Measurements from ENCODE around the gene F2RL3. TPM values are rescaled to one million over a fixed set of nuclear protein-coding genes. Genes with fewer than 3 reads are reported as not detected.
A peak's percentile ranks its signal among the peaks of the same experiment; 100 is the strongest.
"Not testable (repeated sequence)": the region's sequence is repeated elsewhere in the genome, so short reads cannot be mapped to it uniquely, and the experiment has no call there.

F2RL3 gene
- polyA plus RNA-seq, 3 donors, result 1.0 to 1.9 (median 1.4) TPM

- DNase-seq (ENCODE audit: extremely low read depth in 1 of 11, low read depth in 9 of 11, low spot score in 4 of 11), result no peak
Measured at GRCh38 chr19:16872728-16873127, 16.1 kb upstream of the F2RL3 start.

- DNase-seq (ENCODE audit: extremely low read depth in 1 of 11, low read depth in 9 of 11, low spot score in 4 of 11), result no peak
Measured at GRCh38 chr19:16873594-16873993, 15.2 kb upstream of the F2RL3 start.

- DNase-seq (ENCODE audit: extremely low read depth in 1 of 11, low read depth in 9 of 11, low spot score in 4 of 11), result no peak
Measured at GRCh38 chr19:16874250-16874977, 14.4 kb upstream of the F2RL3 start.

- DNase-seq (ENCODE audit: extremely low read depth in 1 of 11, low read depth in 9 of 11, low spot score in 4 of 11), result not testable (repeated sequence)
Measured at GRCh38 chr19:16874978-16875299, 13.9 kb upstream of the F2RL3 start.

- DNase-seq (ENCODE audit: extremely low read depth in 1 of 11, low read depth in 9 of 11, low spot score in 4 of 11), result no peak
Measured at GRCh38 chr19:16875584-16876555, 12.9 kb upstream of the F2RL3 start.

GRCh38 chr19:16876904-16877361 lies 11.9 kb upstream of the F2RL3 start:
- DNase-seq (ENCODE audit: extremely low read depth in 1 of 11, low read depth in 9 of 11, low spot score in 4 of 11), result no peak

GRCh38 chr19:16877581-16877980 lies 11.2 kb upstream of the F2RL3 start:
- DNase-seq (ENCODE audit: extremely low read depth in 1 of 11, low read depth in 9 of 11, low spot score in 4 of 11), result no peak

- DNase-seq (ENCODE audit: extremely low read depth in 1 of 11, low read depth in 9 of 11, low spot score in 4 of 11), result no peak
Measured at GRCh38 chr19:16878181-16878965, 10.4 kb upstream of the F2RL3 start.

GRCh38 chr19:16880884-16881554 lies 7.8 kb upstream of the F2RL3 start:
- no peak for DNase-seq (ENCODE audit: extremely low read depth in 1 of 11, low read depth in 9 of 11, low spot score in 4 of 11)

GRCh38 chr19:16882146-16882545 lies 6.7 kb upstream of the F2RL3 start:
- DNase-seq (ENCODE audit: extremely low read depth in 1 of 11, low read depth in 9 of 11, low spot score in 4 of 11), result no peak

- DNase-seq (ENCODE audit: extremely low read depth in 1 of 11, low read depth in 9 of 11, low spot score in 4 of 11), result no peak
Measured at GRCh38 chr19:16883522-16883921, 5.3 kb upstream of the F2RL3 start.

- DNase-seq (ENCODE audit: extremely low read depth in 1 of 11, low read depth in 9 of 11, low spot score in 4 of 11), result no peak
Measured at GRCh38 chr19:16885166-16885565, 3.6 kb upstream of the F2RL3 start.

GRCh38 chr19:16886305-16886880 lies 2.4 kb upstream of the F2RL3 start:
- peak in 2 of 11 donors; percentile 22 to 33 for DNase-seq (ENCODE audit: extremely low read depth in 1 of 11, low read depth in 9 of 11, low spot score in 4 of 11)

GRCh38 chr19:16887353-16888265 lies 1.2 kb upstream of the F2RL3 start:
- DNase-seq (ENCODE audit: extremely low read depth in 1 of 11, low read depth in 9 of 11, low spot score in 4 of 11), result no peak

GRCh38 chr19:16889366-16889882 lies 625 bp downstream of the F2RL3 start:
- DNase-seq (ENCODE audit: extremely low read depth in 1 of 11, low read depth in 9 of 11, low spot score in 4 of 11), result no peak

- no peak for DNase-seq (ENCODE audit: extremely low read depth in 1 of 11, low read depth in 9 of 11, low spot score in 4 of 11)
Measured at GRCh38 chr19:16889883-16890460, 1.2 kb downstream of the F2RL3 start.
